ENCODE measurements around the gene TRPV5. TPM values are rescaled to one million over a fixed set of nuclear protein-coding genes. Genes with fewer than 3 reads are reported as not detected.

The TRPV5 gene
- total and polyA plus RNA-seq, 2 of the 8 experiments (the other 6 are each of a cell fraction or from before 2014, with no cell fraction given) = 0.03 TPM; not detected in 1

GRCh38 chr7:142883571-142884285, 49.8 kb downstream of the TRPV5 start (continued):
- TF ChIP-seq HDAC6 (IDR thresholded peaks at IDR 0.05; ENCODE audit: low read depth, low read length) (no peak), SIRT6 (IDR thresholded peaks at IDR 0.05; ENCODE audit: low read length) (no peak), CBX5 (IDR thresholded peaks at IDR 0.05; ENCODE audit: low read depth, low read length) (no peak), GABPA (IDR thresholded peaks at IDR 0.05; ENCODE audit: borderline replicate concordance, insufficient read depth, low read length) (no peak), MAFK (IDR thresholded peaks at IDR 0.05; ENCODE audit: low read depth, low read length) (no peak), TAF7 (optimal IDR thresholded peaks at IDR 0.05; ENCODE audit: borderline replicate concordance, low read depth, low read length) (no peak), POLR2A (IDR thresholded peaks at IDR 0.05; ENCODE audit: control extremely low read depth in 1 of 2, low read depth in 2 of 2, low read length in 2 of 2) (no peak), EZH2 (IDR thresholded peaks at IDR 0.05; ENCODE audit: low read depth, low read length, severe bottlenecking) (no peak)

Measured in H1 (cell line).